ENCODE data around the gene PMM2.
"Not testable (repeated sequence)": the region's sequence is repeated elsewhere in the genome, so short reads cannot be mapped to it uniquely, and the experiment has no call there.

The PMM2 gene

DNA sequence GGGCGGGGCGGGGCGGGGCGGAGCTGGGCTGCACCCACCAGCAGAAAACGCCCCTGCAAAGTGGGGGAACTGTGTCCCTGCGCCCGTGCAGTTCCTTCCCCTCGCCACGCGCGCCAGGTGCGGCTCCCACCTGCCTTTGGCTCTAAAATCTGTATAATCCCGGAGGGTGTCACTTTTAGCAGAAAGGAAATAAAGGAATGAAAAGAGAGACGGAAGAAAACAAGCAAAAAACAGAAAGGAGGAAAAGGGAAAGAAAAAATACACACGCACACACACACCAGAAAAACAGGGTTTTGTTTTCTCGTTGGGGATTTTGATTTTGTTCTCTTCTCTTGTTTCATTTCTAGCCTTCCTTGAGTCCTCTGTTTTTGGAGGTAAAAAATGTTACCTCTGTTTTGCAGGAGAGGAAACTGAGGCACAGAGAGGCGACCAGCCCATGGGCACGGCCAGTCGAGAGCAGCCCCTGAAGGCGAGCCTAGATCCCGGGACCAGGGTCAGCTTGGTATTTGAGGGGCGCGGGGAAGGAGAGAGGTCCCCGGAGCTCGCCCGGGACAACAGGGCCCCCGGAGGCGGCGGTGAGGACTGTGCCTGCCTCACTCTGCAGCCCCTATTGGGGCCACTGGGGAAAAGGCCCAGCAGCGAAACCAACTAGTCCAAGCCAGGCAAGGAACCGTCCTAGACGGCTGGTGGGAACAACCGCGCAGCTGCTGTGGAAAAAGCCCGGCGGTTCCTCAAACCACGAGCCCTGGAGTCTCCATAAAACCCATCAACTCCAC, 71.8 kb downstream of the PMM2 start:
- no peak for DNase-seq

DNA sequence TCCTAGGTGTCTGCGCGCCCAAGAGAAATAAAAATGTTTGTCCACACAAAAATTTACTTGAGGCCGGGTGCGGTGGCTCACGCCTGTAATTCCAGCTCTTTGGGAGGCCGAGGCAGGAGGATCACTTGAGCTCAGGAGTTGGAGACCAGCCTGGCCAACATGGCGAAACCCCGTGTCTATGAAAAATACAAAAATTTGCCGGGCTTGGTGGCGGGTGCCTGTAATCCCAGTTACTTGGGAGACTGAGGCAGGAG, 72.3 kb downstream of the PMM2 start:
- not testable (repeated sequence) for DNase-seq

DNA sequence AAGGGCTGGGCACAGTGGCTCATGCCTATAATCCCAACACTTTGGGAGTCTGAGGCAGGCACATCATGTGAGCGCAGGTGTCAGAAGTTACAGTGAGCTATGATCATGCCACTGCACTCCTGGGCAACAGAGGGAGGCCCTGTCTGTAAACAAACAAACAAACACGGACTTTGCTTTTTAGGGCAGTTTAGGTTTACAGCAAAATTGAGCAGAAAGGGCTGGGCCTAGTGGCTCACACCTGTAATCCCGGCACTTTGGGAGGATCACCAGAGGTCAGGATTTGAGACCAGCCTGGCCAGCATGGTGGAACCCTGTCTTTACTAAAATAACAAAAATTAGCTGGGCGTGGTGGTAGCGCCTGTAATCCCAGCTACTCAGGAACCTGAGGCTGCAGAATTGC, 74.4 kb downstream of the PMM2 start:
- DNase-seq = no peak

DNA sequence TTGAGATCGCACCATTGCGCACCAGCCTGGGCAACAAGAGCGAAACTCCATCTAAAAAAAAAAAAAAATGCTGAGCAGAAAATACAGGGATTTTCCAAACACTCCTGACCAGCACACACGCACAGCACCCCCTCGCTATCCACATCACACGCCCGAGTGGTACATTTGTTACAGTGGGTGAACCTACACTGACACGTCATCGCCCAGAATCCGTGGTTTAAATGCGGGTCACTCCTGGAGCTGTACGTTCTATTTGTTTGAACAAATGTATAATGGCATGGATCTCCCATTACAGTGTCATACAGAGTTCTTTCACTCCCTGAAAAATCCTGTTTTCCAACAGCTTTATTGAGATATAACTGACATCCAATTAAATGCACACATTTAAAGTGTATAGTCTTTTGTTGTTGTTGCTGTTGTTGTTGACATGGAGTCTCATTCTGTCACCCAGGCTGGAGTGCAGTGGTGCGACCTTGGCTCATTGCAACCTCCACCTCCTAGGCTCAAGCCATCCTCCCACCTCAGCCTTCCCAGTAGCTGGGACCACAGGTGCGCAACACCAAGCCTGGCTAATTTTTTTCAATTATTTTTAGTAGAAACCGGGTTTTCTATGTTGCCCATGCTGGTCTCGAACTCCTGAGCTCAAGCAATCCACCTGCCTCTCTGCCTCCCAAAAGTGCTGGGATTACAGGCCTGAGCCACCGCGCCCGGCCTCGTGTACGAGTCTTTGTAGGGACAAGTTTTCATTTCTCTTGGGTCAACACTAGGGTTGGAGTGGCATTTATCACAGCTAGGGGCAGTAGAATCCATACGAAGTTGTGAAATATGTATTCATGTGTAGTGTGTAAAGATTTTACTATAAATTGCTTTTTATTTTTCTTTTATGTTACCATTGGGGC, 75.6 kb downstream of the PMM2 start:
- no peak for DNase-seq

DNA sequence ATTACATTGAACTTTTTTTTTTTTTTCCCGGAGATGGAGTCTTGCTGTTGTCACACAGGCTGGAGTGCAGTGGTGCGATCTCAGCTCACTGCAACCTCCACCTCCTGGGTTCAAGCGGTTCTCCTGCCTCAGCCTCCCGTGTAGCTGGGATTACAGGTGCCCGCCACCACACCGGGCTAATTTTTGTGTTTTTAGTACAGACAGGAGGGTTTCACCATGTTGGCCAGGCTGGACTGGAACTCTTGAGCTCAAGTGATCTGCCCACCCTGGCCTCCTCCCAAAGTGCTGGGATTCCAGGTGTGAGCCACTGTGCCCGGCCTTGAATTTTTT, 76.2 kb downstream of the PMM2 start:
- DNase-seq = not testable (repeated sequence)

DNA sequence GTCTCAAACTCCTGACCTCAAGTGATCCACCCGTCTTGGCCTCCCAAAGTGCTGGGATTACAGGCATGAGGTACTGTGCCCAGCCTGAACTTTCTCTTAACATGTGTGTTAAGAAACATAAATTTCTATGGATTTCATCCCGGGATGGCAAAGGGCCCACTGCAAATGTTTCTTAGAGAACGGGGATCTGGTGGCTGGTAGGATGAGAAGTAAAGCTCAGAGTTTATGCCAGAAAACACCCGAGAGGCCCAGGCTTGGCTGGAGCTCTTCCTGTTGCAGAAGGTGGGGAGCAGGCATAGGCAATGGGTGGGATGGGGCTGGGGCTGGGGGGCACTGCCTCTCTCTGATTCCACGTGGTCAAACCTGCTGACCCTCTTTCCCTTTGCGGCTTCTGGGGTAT, 76.7 kb downstream of the PMM2 start:
- DNase-seq = no peak

DNA sequence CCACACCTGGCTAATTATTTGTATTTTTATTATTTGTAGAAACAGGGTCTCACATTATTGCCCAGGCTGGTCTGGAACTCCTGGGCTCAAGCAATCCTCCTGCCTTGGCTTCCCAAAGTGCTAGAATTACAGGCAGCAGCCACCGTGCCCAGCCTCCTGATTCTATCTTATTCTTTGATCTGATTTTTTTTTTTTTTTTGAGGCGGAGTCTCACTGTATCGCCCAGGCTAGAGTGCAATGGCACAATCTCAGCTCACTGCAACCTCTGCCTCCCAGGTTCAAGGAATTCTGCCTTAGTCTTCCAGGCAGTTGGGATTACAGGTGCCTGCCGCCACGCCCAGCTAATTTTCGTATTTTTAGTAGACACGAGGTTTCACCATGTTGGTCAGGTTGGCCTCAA, 77.7 kb downstream of the PMM2 start:
- DNase-seq = not testable (repeated sequence)

DNA sequence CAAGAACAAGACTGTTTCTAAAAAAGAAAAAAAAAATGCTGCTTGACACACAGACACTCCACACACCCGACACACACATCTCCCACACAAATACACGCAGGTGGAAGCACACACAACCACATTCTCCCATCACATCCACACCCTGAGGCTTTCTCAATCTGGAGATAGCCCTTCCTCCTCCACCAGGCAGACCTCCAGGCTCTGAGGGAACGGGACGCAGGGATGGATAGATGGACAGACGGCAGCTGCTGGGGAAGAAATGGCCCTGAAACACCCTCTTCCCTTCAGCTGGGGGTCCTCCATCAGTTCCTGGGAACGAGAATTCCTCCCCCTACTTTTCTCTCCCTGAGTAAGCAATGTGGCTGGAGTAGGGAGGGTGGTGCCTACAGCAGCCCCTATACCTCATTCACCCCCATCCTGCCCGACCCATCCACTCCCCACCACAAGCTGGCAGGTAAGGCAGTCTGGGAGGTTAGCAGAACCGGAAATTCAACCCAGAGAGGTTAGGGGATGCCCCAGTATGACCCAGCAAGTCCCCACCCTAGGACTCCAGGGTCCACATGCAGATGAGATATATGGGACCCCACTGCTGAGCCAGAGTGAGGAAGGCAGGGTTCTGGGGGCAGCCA, 80.4 kb downstream of the PMM2 start:
- DNase-seq = no peak

DNA sequence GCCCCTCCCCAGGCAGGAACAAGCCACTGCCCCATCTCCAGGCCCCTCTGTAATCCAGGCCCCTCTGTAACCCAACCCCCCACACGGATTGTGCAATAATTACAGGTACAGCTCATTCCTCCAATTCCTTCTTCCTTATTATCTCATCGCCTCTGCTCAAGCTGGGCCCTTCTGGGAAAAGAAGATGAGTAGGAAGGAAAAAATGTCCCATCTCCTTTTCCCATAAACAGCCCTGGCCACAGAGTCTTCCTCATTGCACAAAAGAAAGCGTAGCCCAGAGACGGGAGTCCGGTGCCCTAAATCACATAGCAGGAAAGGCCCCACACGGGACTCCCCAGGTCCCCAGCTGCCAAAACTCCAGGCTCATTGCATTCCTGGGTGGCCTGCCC, 80.9 kb downstream of the PMM2 start:
- DNase-seq = no peak

DNA sequence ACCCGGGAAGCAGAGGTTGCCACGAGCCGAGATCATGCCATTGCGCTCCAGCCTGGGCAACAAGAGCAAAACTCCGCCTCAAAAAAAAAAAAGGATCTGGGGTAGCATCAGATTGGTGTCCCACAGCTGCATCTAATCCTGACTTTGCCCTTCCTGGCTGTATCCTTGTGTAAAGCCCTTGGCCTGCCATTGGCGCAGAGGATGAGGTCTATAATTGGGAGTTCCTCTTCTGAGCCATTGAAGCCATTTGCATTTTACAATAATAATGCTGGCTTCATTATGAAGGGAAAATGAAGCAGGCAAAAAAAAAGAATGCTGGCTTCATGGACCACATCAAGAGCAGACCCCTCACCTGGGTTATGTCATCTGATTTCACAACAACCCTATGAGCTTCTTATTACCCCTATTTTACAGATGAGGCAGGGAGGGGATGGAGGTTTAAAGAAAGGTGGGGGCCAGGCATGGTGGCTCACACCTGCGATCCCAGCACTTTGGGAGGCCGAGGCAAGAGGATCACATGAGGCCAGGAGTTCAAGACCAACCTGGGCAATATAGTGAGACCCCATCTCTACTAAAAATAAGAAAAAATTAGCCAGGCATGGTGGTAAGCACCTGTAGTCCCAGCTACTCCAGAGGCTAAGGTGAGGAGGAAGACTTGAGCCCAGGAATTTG, 83.3 kb downstream of the PMM2 start:
- no peak for DNase-seq

DNA sequence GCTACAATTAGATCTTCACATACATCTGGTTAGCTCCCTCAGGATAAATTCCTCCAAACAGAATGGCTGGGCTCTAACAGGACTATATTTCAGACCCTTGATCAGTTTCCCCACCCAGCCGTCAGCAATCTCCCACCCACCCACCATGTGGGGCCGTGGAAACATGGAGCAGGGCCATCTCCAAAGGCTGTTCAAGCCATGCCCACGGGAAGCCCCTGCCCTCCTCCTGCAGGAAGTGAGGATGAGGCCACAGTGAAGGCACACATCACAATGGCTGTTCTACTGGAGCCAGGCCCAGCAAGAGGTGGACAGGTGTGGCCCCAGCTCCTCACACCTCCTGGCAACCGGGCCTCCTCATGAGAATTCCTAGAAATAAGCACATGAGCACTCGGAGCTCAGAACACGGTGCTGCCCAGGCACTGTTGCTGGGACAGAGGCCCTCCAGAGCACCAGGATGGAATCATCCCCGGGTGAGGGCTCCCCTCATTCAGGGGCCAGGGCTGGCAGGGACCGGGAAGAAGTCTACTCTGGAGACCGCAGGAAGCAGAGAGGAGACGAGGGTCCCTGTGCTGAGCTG, 84.5 kb downstream of the PMM2 start, which contains the start of gene LITAFD:
Gene LITAFD, plus strand, starts transcription at position 311 of the 577 bp plus-strand sequence. CDS start 2,005 bp downstream, outside the sequence.
- DNase-seq = no peak

DNA sequence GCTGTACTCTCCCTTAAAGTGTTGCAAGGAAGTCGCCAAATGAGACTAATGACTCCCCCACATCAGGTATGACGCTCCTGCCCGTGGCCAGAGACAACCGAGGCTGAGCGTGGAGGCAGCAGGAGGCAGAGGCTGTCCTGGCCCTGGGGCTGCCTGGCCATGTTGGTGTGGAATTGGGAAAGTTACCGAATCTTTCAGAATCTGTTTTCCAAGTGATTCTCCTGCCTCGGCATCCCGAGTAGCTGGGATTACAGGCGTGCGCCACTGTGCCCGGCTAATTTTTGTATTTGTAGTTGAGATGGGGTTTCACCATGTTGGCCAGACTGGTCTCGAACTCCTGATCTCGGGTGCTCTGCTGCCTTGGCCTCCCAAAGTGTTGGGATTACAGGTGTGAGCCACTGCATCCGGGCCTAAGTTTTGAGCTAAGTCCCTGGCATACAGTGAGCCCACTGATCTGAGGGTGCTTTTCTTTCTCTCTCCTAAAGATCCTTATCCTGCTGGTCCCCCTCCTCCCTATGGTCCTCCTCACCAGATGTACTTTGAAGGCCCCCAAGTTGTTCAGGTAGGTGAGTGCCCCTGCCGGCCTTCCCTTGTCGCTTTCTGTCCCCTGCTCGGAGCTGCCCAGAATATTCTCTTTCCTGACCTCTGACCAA, 85.2 kb downstream of the PMM2 start:
- no peak for DNase-seq

DNA sequence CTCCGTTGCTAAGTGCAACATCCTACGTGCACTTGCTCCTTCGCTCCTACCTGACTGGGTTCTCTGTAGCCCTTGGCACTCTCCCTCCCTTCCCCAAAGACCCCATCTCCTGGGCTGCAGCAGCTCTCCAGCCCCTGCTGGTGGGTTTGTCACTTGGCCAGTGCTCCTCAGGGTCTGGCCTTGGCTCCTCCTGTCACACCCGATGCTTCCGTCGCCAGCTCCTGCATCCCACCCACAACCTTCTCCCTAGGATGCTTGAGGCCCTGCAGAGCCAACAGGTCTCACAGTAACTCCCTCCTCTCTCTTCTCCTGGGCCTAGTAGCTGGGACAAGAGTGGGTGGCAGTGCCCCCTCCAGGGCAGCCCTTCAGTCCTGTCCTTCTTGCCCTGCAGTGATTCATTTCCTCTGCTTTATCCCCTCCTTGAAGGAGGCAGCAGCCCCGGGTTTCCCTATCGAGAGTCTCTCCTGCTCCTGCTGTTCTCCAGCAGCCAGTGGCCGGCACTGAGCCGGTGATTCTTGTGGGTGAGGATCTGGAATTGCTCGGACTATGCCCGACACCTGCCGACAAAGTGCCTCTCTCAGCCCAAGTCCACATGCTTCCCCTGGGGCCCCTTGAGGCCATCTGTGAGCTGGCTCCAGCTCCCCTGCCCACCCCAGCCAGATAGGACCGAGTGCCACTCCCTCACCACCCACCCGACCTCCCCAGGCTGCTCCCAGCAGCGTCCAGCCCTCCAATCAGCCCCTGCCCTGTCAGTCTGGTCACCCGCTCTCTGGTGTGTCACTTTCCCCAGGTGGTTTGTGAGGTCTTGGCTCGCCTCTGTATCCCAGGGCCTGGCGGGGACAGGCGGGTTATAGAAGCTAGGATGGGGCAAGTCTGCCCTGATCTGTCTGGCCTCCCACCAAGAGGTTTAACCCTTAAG, 88.3 kb downstream of the PMM2 start:
- no peak for DNase-seq

DNA sequence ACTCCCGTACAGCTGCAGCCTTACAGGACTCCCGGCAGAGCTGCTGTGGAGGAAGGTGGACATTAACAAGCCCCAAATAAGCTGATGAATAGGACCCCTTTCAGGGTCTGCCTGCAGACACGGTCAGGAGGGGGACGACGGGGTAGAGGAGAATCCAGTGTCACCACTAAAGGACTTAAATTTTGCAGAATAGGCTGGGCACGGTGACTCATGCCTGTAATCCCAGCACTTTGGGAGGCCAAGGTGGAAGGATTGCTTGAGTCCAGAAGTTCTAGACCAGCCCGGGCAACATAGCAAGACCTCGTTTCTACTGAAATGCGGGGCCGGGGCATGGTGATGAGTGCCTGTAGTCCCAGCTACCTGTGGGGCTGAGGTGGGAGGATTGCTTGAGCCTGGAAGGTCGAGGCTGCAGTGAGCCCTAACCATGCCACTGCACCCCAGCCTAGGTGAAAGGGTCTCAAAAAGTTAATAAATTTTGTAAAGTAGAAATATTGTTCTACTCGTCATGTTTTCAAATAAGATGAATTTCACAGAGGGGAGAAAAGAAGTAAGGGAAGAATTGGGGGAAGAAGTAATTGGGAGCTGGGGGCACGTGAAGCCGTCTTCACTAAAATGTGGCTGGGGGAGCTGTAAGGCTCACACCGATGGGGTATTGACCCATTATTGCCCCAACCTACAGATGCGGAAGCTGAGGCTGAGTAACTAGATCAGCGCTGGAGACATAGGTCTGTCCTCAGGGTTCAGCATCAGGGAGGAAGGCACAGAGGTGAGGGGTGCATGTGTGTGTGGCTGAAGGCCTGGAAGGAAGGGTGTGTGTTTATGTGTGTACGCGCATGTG, 89.2 kb downstream of the PMM2 start:
- DNase-seq = no peak

DNA sequence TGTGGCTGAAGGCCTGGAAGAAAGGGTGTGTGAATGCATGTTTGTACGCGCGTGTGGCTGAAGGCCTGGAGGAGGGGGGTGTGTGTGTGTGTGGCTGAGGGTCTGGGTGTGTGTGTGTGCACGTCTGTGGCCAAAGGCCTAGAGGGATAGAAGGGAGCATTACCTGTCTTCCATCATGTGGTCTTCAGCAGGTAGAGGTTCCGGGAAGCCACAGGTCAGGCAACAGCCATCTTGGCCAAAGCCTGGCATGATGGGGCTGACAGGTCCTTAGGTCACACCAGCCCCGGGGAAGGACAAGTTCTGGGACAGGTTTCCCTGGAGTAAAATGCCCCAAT, 89.8 kb downstream of the PMM2 start:
- no peak for DNase-seq

DNA sequence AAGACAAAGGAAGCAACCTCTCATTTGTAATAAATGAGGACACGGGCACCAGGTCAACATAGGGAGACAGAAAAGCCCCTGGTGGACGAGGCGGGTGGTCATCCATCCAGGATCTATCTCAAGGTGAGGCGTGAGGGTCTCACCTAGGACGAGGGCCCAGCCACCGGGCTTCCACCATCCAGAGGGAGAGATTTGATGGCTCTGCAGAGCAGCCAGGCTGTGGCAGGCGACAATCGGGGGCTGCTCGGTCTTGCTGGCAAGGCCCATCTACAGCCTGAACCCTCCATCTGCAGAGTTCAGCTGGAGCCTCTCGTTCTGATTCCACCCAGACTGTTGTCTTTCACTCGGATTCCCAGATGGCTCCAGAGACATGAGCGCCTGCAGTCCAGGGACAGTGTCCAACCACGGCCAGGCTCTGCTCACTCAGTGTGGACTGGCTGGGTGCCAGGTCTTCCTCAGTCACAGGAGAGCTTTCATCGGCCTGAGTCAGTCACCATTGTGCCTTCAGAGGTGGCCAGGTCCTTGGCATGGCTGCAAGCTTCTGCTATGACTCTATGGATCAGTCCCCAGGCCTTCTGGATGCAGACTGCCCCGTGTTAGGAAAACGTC, 90.4 kb downstream of the PMM2 start:
- DNase-seq = no peak

DNA sequence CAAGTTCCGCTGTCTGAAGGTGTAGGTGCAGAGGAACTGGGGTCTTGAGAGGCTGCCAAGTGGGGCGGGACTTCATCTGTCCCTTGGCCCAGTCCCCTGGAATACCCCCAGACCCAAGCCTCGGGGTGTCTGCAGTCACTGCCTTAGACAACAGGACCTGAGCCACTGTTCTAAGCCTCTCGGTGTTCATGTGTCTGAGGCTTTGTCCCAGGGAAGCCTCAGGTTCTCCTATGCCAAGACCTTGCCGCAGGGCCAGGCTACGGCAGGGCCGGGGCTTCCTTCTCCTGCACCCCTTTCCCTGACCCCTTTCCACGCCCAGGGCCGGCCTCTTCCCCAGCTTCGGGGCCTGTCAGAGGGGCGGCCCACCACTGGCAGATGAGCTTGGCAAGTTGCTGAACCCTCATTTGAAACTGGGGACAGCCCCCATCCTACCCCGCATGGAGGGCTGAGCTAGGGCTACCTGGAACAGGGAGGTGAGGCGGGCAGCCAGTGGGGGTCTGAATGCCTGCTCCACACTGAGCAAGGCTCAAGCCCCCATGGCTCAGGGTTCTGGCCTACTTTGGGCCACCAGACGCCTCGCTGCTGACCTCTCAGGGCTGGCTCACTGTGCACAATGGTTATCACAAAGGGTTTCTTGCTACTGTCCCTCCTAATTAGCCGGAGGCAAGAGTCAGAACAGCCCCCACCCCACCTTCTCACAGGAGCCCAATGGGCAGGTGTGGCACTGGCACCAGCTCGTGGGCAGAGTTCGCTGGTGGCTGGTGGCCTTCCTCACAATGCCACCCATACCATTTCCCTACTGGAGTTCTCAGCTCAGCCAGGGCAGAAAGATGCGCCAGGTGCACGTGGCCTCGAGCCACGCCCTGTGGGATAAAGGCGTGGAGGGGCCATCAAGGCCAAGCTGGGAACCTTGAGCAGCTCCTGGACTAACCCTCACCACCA, 91.6 kb downstream of the PMM2 start:
- DNase-seq = no peak

DNA sequence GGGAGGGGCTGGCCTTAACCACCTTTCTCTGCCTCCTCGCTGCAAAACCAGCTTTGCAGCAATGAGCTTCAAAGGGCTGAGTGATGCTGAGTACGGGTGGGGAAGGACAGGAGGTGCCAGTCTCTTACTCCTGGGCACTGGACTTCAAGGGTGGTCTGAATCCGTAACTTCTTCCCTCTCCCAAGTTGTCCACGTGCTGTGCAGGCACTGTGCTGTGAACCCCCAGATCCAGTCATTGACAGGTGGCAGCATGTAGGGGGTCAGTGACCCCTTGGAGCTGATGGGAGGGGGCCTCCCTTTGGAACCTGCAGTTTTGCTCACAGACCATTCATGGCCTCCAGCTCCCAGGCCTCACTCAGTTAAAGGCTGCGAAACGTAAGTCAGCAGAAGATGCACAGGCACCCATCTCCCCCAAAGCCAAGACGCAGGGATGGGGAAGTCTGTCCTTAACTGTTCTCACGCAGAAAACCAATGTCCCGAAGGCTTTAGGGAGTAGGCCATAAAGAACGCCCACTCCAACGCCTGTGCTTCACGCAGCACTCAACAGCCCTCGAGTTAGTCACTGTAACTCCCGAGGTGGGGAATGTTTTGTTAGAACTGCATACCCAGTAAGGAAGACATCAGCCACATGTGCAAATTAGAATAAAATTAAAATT, 92.4 kb downstream of the PMM2 start:
- DNase-seq = no peak

DNA sequence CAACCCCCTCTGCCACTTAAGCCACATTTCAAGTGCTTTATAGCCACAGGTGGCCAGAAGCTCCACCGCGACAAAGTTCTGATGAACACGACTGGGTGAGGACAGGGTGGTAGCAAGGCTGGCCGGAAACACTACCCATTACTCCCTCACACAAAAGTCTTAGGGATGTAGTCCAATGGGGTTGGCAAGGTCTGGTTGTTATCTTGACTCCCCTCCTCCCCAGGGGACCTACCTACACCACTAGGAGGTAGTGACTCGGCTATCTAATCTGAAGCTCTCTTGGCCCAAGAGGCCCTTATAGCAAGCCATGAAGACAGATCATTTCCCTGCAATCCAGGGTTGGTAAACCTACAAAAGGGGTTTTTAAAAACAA, 92.9 kb downstream of the PMM2 start:
- DNase-seq = no peak
